ENCODE results near the gene KIF12. TPM values are rescaled to one million over a fixed set of nuclear protein-coding genes. Genes with fewer than 3 reads are reported as not detected.

Gene KIF12
- total and polyA plus RNA-seq, 2 of the 8 experiments (the other 6 are each of a cell fraction or from before 2014, with no cell fraction given), result 2.9 to 3.9 TPM

DNA sequence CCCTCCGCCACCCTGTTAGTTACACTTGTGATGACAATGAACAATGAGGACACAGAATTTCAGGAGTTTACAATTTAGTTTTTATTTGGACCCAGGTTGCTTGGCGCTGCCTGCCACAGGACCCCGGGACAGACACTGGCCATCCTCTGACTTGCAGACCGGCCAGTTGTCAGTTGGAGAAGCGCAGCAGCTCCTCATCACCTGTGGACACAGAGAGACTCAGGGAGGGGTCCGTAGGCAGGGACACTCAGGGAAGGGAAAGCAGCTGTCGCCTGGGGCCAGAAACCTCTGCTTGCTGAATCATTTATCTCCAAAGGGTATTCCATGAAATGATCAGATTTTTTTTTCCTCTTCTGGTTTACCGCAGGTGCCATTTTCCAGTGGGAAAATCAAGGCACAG lies 39.0 kb downstream of the KIF12 start:
- H3K9ac ChIP-seq (replicated peaks in 1 of 4; ENCODE audit: extremely low read depth in 1 of 4, low read depth in 3 of 4, low read length in 3 of 4), result no peak overlapping the region
- H3K79me2 ChIP-seq (ENCODE audit: control insufficient read depth in 1 of 2, insufficient read depth in 2 of 2, low read length in 2 of 2), result no peaks in the 10 kb centered on the region
- H3K4me3 ChIP-seq (ENCODE audit: extremely low read depth in 1 of 4, insufficient read depth in 2 of 4, low read depth in 3 of 4, low read length in 4 of 4), result no peak overlapping the region
- no peaks in the 10 kb centered on the region for H3K79me1 ChIP-seq (ENCODE audit: low read depth, low read length)
- H3K9me3 ChIP-seq (ENCODE audit: insufficient read depth in 2 of 2, low read depth in 1 of 2, low read length in 1 of 2), result no peaks in the 10 kb centered on the region
- H2BK5ac ChIP-seq (ENCODE audit: low read depth, low read length), result no peak overlapping the region
- no peak overlapping the region for H2AFZ ChIP-seq (ENCODE audit: low read length)
- H3K56ac ChIP-seq (replicated peaks; ENCODE audit: insufficient read length, low read depth, low read length), result no peak overlapping the region
- no peak overlapping the region for H3K23ac ChIP-seq (ENCODE audit: insufficient read length)
- no peak overlapping the region for H2AK5ac ChIP-seq (ENCODE audit: low read depth, low read length)
- no peak overlapping the region for H4K91ac ChIP-seq (replicated peaks; ENCODE audit: insufficient read length, low read length)
- H3K27me3 ChIP-seq (replicated peaks in 1 of 4; ENCODE audit: control insufficient read depth in 3 of 4, extremely low read depth in 1 of 4, insufficient read depth in 3 of 4, low read length in 3 of 4), result no peaks in the 10 kb centered on the region
- WGBS, 2 experiments (ENCODE audit: extremely low coverage in 1 of 2, insufficient coverage in 1 of 2, insufficient read length in 1 of 2, insufficient replicate concordance in 2 of 2, low coverage in 1 of 2, low lambda C conversion rate in 2 of 2, missing lambda C conversion rate in 1 of 2), result 91% methylated on average over 8 of the region's 8 CpGs; no CpG with 5 or more reads in 1 of the 2 experiments
- DNase-seq (ENCODE audit: low read depth in 1 of 2, low spot score in 2 of 2) (peak in 1 of 2 experiments; percentile 31), FAIRE-seq (no peak)
- H3K36me3 ChIP-seq (ENCODE audit: control insufficient read depth in 2 of 4, insufficient read depth in 4 of 4, low read length in 3 of 4), result no peaks in the 10 kb centered on the region
- H3K4me2 ChIP-seq (ENCODE audit: insufficient read depth in 1 of 2, low read depth in 2 of 2, low read length in 2 of 2), result no peak overlapping the region
- H2BK15ac ChIP-seq (ENCODE audit: low read length), result no peak overlapping the region
- H3K14ac ChIP-seq (ENCODE audit: insufficient read length), result no peak overlapping the region
- no peaks in the 10 kb centered on the region for H3K4me1 ChIP-seq (replicated peaks in 1 of 4; ENCODE audit: control insufficient read depth in 3 of 4, insufficient read depth in 4 of 4, low read length in 3 of 4)
- no peak overlapping the region for H4K5ac ChIP-seq (ENCODE audit: insufficient read length, low read depth, low read length)
- no peak overlapping the region for H2BK12ac ChIP-seq (ENCODE audit: low read depth, low read length)
- CTCF ChIA-PET (ENCODE audit: partially characterized antibody), result interaction anchor here (0.7 to 2.5 kb wide), 4 partner anchors 9 to 323 kb away, joined by 3 to 9 read pairs (median 4); no protein-coding TSS in a partner anchor
- H4K20me1 ChIP-seq (replicated peaks in 1 of 2; ENCODE audit: control insufficient read depth in 1 of 2, insufficient read depth in 2 of 2, low read length in 2 of 2), result no peaks in the 10 kb centered on the region
- TF ChIP-seq KDM5A (IDR thresholded peaks at IDR 0.05; ENCODE audit: low read length), result no peak
- TF ChIP-seq TBP (IDR thresholded peaks at IDR 0.05; ENCODE audit: low read depth, low read length), result no peak
- POLR2A ChIA-PET (ENCODE audit: partially characterized antibody), result interaction anchor here (1.0 kb wide), 2 partner anchors 9 to 16 kb away, joined by 3 read pairs; no protein-coding TSS in a partner anchor
- H3K27ac ChIP-seq (ENCODE audit: low read depth, low read length), result no peak overlapping the region
- H4K8ac ChIP-seq (ENCODE audit: extremely low read depth, insufficient read depth, low read length), result no peak overlapping the region
- H3K4ac ChIP-seq (replicated peaks; ENCODE audit: insufficient read length, low read depth, low read length), result no peak overlapping the region
- H2BK20ac ChIP-seq (ENCODE audit: low read length), result no peak overlapping the region
- H3K23me2 ChIP-seq (ENCODE audit: low read depth, low read length), result no peaks in the 10 kb centered on the region
- no peak overlapping the region for H3K18ac ChIP-seq (ENCODE audit: extremely low read depth, low read length)
- no peak overlapping the region for H2BK120ac ChIP-seq (replicated peaks; ENCODE audit: low read depth, low read length)

Data from H1 (cell line).